Uterus (tissue), 4 donors: ENCODE data around the gene UBAC1. TPM values are rescaled to one million over a fixed set of nuclear protein-coding genes. Genes with fewer than 3 reads are reported as not detected.
A peak's percentile ranks its signal among the peaks of the same experiment; 100 is the strongest.

Source experiments
- DNase-seq, 2 donors: peaks; one replicate each; pipeline ENCODE4 v3.0.0-alpha.2; 2019 to 2020
- H3K27ac ChIP-seq, 2 donors: fragments of 200-600 bp; sonication (generic); 1 replicate in 1 of 2; 2 replicates in 1 of 2; pipeline ENCODE4 v1.5.1; 2016 to 2018
- H3K27me3 ChIP-seq, 2 donors: fragments of 200-600 bp; sonication (generic); one replicate each; pipeline ENCODE4 v1.5.1; 2018 to 2019; ENCODE audit warnings: control low read depth in 1 of 2
- H3K36me3 ChIP-seq, 2 donors: fragments of 200-600 bp; sonication (generic); one replicate each; pipeline ENCODE4 v1.5.1; 2019; ENCODE audit warnings: control low read depth in 1 of 2
- H3K4me1 ChIP-seq, 2 donors: fragments of 200-600 bp; sonication (generic); one replicate each; pipeline ENCODE4 v1.5.1; 2018 to 2019; ENCODE audit warnings: control low read depth in 1 of 2
- H3K4me3 ChIP-seq, 2 donors: fragments of 200-600 bp; sonication (generic); 1 replicate in 1 of 2; 2 replicates in 1 of 2; pipeline ENCODE4 v1.5.1; 2018 to 2019; ENCODE audit warnings: mild to moderate bottlenecking in 1 of 2
- H3K9me3 ChIP-seq, 2 donors: fragments of 200-600 bp; sonication (generic); one replicate each; pipeline ENCODE4 v1.5.1; 2019; ENCODE audit warnings: control low read depth in 1 of 2
- POLR2A ChIP-seq, 2 donors: fragments of 450-650 bp; IDR thresholded peaks; one replicate each; pipeline ENCODE4 v1.6.1; 2016; ENCODE audit warnings: antibody characterized with exemption in 2 of 2, mild to moderate bottlenecking in 1 of 2, moderate library complexity in 1 of 2
- intact Hi-C: fragments of 100-400 bp; cut with DNase I; formaldehyde crosslinking; loops from one replicate; pipeline ENCODE4 v1.15.1; 2023; ENCODE audit warnings: low total_unique reads
- total RNA-seq, 4 donors: library from RNA; depleted of rRNA in 3 of 4; stranded (reverse); fragments of >200 nt in 3 of 4; gene quantifications; one replicate each; pipeline versions ENCODE4 v1.1.0 to v1.2.4, GENCODE V29; 2014 to 2023
- TF ChIP-seq, protein P1 (sequence below), 4 experiments: fragments of 200-600 bp in 2 of 4; fragments of 450-650 bp in 2 of 4; sonication (generic) in 2 of 4; IDR thresholded peaks; one replicate each; pipeline ENCODE4 v1.5.1; 2016 to 2019; ENCODE audit warnings: antibody characterized with exemption in 4 of 4, mild to moderate bottlenecking in 2 of 4, moderate library complexity in 1 of 4
- donor health status: DM: yes; HTN: yes; CAD: no.

The UBAC1 gene
- total RNA-seq, 4 donors from 2014 or later, result 25.1 to 46.1 (median 35.8) TPM

DNA sequence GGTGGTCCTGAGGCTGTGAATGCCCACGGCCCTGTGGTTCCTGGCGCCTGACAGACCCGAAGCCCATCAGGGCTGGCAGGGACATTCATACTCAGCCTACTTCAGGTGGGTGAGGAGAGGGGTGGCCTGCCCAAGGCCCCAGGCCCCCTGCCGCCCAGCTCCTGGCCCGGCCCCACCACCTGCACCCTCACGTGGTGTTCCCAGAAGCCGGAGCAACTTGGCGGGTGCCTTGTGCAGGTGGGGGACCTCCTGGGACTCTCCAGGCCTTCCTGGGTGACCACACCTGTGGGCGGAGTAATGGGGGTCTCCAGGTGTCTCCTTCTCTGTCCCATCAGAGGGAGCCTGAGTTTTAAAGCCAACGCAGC, 36.8 kb upstream of the UBAC1 start:
- Histone ChIP-seq H3K4me3 (no peak overlapping the region), H3K9me3 (no peaks in the 10 kb centered on the region), H3K27me3 (no peaks in the 10 kb centered on the region), H3K27ac (no peak overlapping the region), H3K4me1 (peaks cover 0 to under 1% of the 10 kb centered on the region in 2 donors), H3K36me3 (no peaks in the 10 kb centered on the region)
- intact Hi-C loops, result no loop called here
- no peak for DNase-seq
- TF ChIP-seq, protein P1, sequence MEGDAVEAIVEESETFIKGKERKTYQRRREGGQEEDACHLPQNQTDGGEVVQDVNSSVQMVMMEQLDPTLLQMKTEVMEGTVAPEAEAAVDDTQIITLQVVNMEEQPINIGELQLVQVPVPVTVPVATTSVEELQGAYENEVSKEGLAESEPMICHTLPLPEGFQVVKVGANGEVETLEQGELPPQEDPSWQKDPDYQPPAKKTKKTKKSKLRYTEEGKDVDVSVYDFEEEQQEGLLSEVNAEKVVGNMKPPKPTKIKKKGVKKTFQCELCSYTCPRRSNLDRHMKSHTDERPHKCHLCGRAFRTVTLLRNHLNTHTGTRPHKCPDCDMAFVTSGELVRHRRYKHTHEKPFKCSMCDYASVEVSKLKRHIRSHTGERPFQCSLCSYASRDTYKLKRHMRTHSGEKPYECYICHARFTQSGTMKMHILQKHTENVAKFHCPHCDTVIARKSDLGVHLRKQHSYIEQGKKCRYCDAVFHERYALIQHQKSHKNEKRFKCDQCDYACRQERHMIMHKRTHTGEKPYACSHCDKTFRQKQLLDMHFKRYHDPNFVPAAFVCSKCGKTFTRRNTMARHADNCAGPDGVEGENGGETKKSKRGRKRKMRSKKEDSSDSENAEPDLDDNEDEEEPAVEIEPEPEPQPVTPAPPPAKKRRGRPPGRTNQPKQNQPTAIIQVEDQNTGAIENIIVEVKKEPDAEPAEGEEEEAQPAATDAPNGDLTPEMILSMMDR (IDR thresholded peaks at IDR 0.05), result no peak
- TF ChIP-seq POLR2A (IDR thresholded peaks at IDR 0.05), result no peak

DNA sequence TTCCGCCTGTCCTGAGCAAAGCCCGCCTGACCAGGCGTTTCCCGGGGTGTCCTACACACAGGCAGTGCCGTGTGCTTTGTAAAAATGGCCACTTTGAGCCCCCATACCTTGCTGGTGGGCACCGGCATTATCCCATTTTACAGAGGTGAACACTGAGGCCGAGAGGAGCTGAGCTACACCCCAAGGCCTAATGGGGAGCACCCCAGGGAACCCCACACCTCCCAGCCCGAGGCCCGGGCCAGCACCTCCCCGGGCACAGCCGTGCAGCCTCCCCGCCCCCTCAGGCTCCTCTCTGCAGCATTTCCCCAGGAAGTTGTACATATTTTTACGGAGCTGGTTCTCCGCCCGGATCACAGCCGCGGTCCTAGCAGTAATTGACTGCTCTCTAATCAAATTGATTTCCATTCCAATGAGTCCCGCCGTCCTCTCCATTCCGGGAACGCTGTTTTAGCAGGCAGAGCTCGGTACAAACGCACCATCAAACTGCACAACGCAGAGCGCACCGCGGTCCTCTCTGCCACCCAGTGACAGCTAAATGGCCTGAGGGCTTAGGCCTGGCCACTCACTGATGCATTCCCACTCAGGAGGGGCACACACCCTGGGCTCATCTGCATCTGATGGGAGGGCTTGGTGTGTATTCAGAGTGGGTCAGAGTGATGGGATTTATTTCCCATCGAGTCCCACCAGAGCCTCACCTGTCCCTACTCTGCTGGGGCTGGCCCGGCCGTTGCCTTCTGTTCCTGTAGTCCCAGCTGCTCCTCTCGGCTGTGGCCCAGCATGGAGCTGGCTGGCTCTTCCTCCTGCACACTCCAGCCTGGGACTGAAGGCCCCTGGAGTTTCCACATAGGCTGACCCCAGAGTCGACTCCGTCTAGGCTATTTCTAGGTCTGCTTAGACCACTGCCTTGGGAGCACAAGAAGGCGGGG, 36.2 kb upstream of the UBAC1 start:
- Histone ChIP-seq H3K9me3 (no peaks in the 10 kb centered on the region), H3K27ac (no peak overlapping the region), H3K4me3 (no peak overlapping the region), H3K36me3 (no peaks in the 10 kb centered on the region), H3K4me1 (no peaks in the 10 kb centered on the region), H3K27me3 (no peaks in the 10 kb centered on the region)
- intact Hi-C loops, result no loop called here
- no peak for TF ChIP-seq POLR2A (IDR thresholded peaks at IDR 0.05)
- TF ChIP-seq, protein P1 (IDR thresholded peaks at IDR 0.05), result no peak
- DNase-seq, result no peak

DNA sequence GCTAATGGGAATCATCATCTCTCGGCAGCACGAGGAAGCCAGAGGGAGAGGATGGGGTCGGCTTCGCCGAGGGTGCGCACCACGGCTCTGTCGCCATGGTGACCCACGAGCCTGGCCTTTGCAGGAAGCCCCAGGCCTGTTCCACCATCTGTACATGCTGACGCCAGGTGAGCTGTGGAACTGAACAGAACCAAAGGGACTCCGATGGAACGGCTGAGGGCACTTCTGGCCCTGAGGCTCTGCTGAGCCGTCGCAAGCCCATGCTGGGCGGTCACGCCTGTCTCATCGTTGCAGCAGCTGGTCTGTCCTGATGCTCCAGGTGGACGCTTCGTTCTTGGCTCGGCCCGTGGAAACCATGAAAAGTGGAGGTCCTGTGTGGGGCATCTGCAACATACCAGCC, 34.6 kb upstream of the UBAC1 start:
- Histone ChIP-seq H3K27me3 (no peaks in the 10 kb centered on the region), H3K4me1 (no peaks in the 10 kb centered on the region), H3K4me3 (no peak overlapping the region), H3K36me3 (no peaks in the 10 kb centered on the region), H3K9me3 (no peaks in the 10 kb centered on the region), H3K27ac (no peak overlapping the region)
- TF ChIP-seq POLR2A (IDR thresholded peaks at IDR 0.05), result no peak
- TF ChIP-seq, protein P1 (IDR thresholded peaks at IDR 0.05), result no peak
- intact Hi-C loops, result no loop called here
- DNase-seq, result no peak

DNA sequence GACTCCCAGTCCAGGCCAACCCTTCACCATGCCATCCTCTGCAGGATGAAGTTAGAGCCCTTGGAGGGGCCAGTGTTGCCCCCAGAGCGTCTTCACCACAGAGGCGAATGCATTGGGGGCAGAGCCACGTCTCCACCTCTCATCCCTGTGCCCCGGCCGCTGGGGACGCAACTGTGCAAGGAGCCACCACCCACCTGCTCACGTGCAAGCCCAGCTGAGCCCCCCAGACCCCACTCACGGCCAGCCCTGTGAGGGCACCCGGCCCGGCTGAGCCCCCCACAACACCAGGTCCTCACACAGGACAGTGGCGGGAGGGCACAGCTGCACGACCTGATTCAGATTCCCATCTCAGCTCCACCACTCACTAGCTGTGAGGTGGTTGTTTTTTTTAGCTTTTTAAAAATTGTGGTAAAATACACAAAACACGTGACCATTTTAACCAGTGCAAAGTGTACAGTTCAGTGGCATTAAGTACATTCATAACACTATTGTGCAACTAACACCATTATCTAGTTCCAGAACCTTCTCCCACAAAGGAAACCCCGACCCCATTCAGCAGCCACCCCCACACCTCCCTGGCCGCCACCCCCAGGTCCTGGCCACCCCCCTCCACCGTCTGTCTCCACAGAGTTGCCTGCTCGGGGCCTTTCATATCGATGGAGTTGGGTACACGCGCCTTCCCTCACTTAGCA, 33.5 kb upstream of the UBAC1 start:
- Histone ChIP-seq H3K36me3 (no peaks in the 10 kb centered on the region), H3K4me1 (no peaks in the 10 kb centered on the region), H3K27ac (peak overlapping the region in 1 of 2 donors; percentile 74), H3K9me3 (no peaks in the 10 kb centered on the region), H3K4me3 (no peak overlapping the region), H3K27me3 (no peaks in the 10 kb centered on the region)
- intact Hi-C loops, result no loop called here
- TF ChIP-seq POLR2A (IDR thresholded peaks at IDR 0.05), result no peak
- TF ChIP-seq, protein P1 (IDR thresholded peaks at IDR 0.05), result no peak
- DNase-seq, result no peak
